HEK293T (cell line): ENCODE data around the gene TMEM41B.
"Not testable (repeated sequence)": the region's sequence is repeated elsewhere in the genome, so short reads cannot be mapped to it uniquely, and the experiment has no call there.

Source experiments
- CTCF ChIA-PET: fragments of 350-600 bp; formaldehyde crosslinking; extraction: SDS; loops from one replicate; lab custom pipeline; 2021; ENCODE audit warnings: antibody characterized with exemption, inconsistent platforms; lab: Yijun Ruan, JAX
- POLR2A ChIA-PET: fragments of 350-600 bp; formaldehyde crosslinking; extraction: SDS; loops from one replicate; lab custom pipeline; 2020; ENCODE audit warnings: antibody characterized with exemption, inconsistent platforms; lab: Yijun Ruan, JAX
- DNase-seq: peaks from one replicate; pipeline ENCODE4 v3.0.0; 2012; ENCODE audit warnings: mixed read lengths; ENCODE audit errors: extremely low spot score
- ARNT ChIP-seq: fragments of 450-650 bp; IDR thresholded peaks from 2 replicates; pipeline ENCODE4 v1.6.1; 2017; ENCODE audit warnings: mild to moderate bottlenecking
- BHLHE40 ChIP-seq: fragments of 450-650 bp; IDR thresholded peaks from 2 replicates; pipeline ENCODE4 v1.6.1; 2016; ENCODE audit warnings: mild to moderate bottlenecking, moderate library complexity, borderline replicate concordance
- CTBP1 ChIP-seq: fragments of 450-650 bp; IDR thresholded peaks from 2 replicates; pipeline ENCODE4 v1.6.1; 2016; ENCODE audit warnings: borderline replicate concordance
- ELF4 ChIP-seq: fragments of 450-650 bp; IDR thresholded peaks from 2 replicates; pipeline ENCODE4 v1.6.1; 2017; ENCODE audit warnings: antibody characterized with exemption
- FOXA1 ChIP-seq: fragments of 450-650 bp; IDR thresholded peaks from 2 replicates; pipeline ENCODE4 v1.6.1; 2016; ENCODE audit warnings: mild to moderate bottlenecking
- FOXK2 ChIP-seq: fragments of 450-650 bp; IDR thresholded peaks from 2 replicates; pipeline ENCODE4 v1.6.1; 2016; ENCODE audit warnings: mild to moderate bottlenecking
- FOXM1 ChIP-seq: fragments of 450-650 bp; IDR thresholded peaks from 2 replicates; pipeline ENCODE4 v1.6.1; 2017; ENCODE audit warnings: mild to moderate bottlenecking, borderline replicate concordance
- HDGF ChIP-seq: fragments of 450-650 bp; IDR thresholded peaks from 2 replicates; pipeline ENCODE4 v1.6.1; 2017; ENCODE audit warnings: antibody characterized with exemption, borderline replicate concordance
- L3MBTL2 ChIP-seq: fragments of 450-650 bp; conservative IDR thresholded peaks from 2 replicates; pipeline ENCODE4 v1.6.1; 2016; ENCODE audit warnings: mild to moderate bottlenecking
- LEF1 ChIP-seq: fragments of 450-650 bp; IDR thresholded peaks from 2 replicates; pipeline ENCODE4 v1.6.1; 2017; ENCODE audit warnings: mild to moderate bottlenecking, borderline replicate concordance
- NFRKB ChIP-seq: fragments of 450-650 bp; IDR thresholded peaks from 2 replicates; pipeline ENCODE4 v1.6.1; 2016; ENCODE audit warnings: mild to moderate bottlenecking, moderate library complexity
- SP1 ChIP-seq: fragments of 450-650 bp; IDR thresholded peaks from 2 replicates; pipeline ENCODE4 v1.6.1; 2017
- SUZ12 ChIP-seq: fragments of 450-650 bp; IDR thresholded peaks from 2 replicates; pipeline ENCODE4 v1.6.1; 2016; ENCODE audit warnings: mild to moderate bottlenecking
- TARDBP ChIP-seq: fragments of 450-650 bp; IDR thresholded peaks from 2 replicates; pipeline ENCODE4 v1.6.1; 2016
- ZNF384 ChIP-seq: fragments of 450-650 bp; IDR thresholded peaks from 2 replicates; pipeline ENCODE4 v1.6.1; 2016
- TF ChIP-seq, protein P1 (sequence below): fragments of 450-650 bp; IDR thresholded peaks from 2 replicates; pipeline ENCODE4 v1.6.1; 2016

Gene TMEM41B, protein sequence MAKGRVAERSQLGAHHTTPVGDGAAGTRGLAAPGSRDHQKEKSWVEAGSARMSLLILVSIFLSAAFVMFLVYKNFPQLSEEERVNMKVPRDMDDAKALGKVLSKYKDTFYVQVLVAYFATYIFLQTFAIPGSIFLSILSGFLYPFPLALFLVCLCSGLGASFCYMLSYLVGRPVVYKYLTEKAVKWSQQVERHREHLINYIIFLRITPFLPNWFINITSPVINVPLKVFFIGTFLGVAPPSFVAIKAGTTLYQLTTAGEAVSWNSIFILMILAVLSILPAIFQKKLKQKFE

DNA sequence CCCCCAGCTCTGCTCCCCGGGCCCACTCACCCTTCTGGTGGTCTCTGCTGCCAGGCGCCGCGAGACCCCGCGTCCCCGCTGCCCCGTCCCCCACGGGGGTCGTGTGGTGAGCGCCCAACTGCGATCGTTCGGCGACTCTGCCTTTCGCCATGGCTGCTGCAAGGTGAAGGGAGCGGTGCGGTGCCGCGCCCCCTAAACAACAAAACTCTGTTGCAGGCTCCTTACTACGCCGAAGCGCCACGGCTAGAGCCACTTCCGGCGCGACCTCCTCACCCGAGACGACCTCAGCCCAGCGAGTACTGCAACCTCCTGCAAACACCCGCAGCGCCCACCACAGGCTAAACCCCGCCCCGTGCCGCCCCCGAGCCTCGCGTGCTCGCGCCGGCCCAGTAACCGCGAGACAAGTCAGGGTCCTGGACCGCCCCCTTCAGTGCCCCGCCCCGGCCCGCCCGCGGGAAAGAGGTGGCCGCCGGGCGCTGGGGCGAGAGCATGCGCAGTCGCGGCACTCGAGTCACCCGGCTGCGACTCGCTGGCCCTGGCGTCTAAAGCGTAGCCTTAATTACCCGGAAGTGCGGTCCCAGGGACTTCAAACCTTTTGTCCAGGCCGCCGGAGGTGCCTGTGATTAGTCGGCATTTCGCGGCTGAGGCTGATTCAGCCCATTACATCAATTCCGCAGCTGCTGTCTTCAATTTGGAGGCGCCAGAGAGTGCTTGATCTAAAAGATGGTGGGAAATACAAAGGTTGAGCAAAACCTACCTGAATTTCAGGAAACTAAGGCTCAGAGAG is at the start of gene TMEM41B:
TMEM41B (minus strand) TSS at position 303 of the 787 bp plus-strand sequence; CDS start at position 151, 152 bp downstream.
- ChIA-PET CTCF (interaction anchor here (0.7 to 1.1 kb wide), 2 partner anchors 28 to 1359 kb away, joined by 4 read pairs; no protein-coding TSS in a partner anchor), POLR2A (interaction anchor here (0.7 to 3.1 kb wide), 9 partner anchors 12 to 990 kb away, joined by 3 to 14 read pairs (median 8); partner anchors contain the start of genes ADM, DENND5A, IPO7 and ZNF143)
- TF ChIP-seq L3MBTL2, result no peak
- 0 out of 2 replicates have a peak, but pooled peaks have one; percentile 81 for TF ChIP-seq HDGF
- no peak for TF ChIP-seq FOXA1
- TF ChIP-seq SP1, result no peak
- no peak for TF ChIP-seq FOXM1
- no peak for TF ChIP-seq FOXK2
- peak; percentile 92 for TF ChIP-seq ELF4
- TF ChIP-seq ARNT, result no peak
- no peak for TF ChIP-seq TARDBP
- no peak for TF ChIP-seq ZNF384
- no peak for TF ChIP-seq BHLHE40
- no peak for TF ChIP-seq SUZ12
- TF ChIP-seq, protein P1, sequence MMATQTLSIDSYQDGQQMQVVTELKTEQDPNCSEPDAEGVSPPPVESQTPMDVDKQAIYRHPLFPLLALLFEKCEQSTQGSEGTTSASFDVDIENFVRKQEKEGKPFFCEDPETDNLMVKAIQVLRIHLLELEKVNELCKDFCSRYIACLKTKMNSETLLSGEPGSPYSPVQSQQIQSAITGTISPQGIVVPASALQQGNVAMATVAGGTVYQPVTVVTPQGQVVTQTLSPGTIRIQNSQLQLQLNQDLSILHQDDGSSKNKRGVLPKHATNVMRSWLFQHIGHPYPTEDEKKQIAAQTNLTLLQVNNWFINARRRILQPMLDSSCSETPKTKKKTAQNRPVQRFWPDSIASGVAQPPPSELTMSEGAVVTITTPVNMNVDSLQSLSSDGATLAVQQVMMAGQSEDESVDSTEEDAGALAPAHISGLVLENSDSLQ, result 0 out of 2 replicates have a peak, but pooled peaks have one; percentile 21
- peak; percentile 99 for DNase-seq

DNA sequence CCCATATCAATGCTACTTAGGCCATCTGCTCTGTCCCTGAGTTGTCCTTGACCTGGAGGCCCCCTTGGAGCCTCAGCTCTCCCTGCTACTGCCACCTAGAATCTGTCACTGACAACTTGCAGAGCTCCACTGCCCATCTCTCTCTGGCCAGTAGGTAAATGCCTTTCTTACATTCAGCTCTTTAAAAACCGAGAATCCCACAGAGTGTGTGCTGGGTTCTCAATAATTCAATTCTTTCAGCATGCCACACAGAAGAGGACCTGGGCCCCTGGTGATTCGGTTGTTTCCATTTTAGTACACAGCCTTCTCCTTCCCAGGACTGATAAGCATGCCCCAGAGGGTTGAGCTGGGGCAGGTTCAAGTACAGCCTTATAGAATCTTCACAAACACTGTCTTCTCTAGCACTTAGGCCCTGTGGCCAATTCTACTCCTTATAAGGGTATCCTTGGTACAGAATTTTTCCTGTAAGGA is 48.0 kb upstream of the TMEM41B start:
- ChIA-PET POLR2A (interaction anchor here (1.4 to 1.8 kb wide), 3 partner anchors 22 to 98 kb away, joined by 5 to 11 read pairs (median 5); partner anchors contain the start of genes DENND5A, IPO7 and ZNF143), CTCF (no interaction called here)
- no peak for TF ChIP-seq SUZ12
- no peak for TF ChIP-seq BHLHE40
- no peak for TF ChIP-seq ARNT
- no peak for TF ChIP-seq FOXM1
- no peak for TF ChIP-seq NFRKB
- no peak for TF ChIP-seq HDGF
- TF ChIP-seq, protein P1, result no peak
- no peak for TF ChIP-seq FOXA1
- TF ChIP-seq CTBP1, result no peak
- TF ChIP-seq FOXK2, result no peak
- no peak for TF ChIP-seq TARDBP
- TF ChIP-seq LEF1, result no peak
- no peak for TF ChIP-seq L3MBTL2
- no peak for TF ChIP-seq SP1
- DNase-seq, result no peak

DNA sequence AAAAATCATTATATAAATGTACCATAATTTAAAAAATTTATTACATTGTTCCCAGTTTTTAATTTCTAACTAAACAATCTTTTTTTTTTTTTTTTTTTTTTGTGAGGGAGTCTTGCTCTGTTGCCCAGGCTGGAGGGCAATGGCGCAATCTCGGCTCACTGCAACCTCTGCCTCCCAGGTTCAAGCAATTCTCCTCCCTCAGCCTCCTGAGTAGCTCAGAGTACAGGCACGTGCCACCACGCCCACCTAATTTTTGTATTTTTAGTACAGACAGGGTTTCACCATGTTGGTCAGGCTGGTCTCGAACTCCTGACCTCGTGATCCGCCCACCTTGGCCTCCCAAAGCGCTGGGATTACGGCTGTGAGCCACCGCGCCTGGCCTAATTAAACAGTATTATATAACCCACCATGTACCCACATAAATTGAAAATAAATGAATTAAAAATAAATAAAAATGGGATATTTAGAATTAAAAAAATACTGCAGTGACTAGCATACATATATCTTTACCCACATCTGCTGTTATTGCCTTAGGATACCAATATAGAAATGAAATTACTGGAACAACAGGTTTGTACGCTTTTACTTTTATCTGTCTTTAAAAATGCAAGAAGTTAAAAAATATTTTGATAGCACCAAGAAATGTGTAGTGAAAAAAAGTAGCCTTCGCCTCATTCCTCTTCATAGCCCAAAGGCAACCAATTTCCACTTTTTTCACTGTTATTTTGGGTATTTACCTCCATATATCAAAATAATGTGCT is 46.6 kb upstream of the TMEM41B start:
- DNase-seq, CTCF ChIA-PET, POLR2A ChIA-PET: not testable (repeated sequence)

DNA sequence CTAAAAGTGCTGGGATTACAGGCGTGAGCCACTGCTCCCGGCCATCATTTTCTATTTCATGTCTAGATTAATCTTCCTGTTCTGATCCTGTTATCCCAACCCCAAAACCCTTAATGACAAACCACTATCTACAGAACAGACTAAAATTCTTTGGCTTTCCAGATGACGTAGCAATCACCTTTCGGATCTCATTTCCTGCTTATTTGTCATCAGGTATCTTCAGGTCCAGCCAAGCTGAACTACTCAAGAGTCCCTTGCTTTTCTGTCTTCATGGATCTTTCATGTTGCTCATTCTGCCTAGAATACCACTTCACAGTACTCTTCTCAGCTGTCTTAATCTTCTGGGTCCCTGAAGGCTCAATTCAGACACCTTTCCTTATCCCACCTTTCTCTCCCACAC is 42.6 kb upstream of the TMEM41B start:
- ChIA-PET CTCF (no interaction called here), POLR2A (no interaction called here)
- DNase-seq, result no peak
- TF ChIP-seq SUZ12 (no peak), BHLHE40 (no peak), ZNF384 (no peak), CTBP1 (no peak), SP1 (no peak), HDGF (no peak), FOXM1 (no peak), L3MBTL2 (no peak), TARDBP (no peak), ELF4 (no peak), FOXA1 (no peak)

DNA sequence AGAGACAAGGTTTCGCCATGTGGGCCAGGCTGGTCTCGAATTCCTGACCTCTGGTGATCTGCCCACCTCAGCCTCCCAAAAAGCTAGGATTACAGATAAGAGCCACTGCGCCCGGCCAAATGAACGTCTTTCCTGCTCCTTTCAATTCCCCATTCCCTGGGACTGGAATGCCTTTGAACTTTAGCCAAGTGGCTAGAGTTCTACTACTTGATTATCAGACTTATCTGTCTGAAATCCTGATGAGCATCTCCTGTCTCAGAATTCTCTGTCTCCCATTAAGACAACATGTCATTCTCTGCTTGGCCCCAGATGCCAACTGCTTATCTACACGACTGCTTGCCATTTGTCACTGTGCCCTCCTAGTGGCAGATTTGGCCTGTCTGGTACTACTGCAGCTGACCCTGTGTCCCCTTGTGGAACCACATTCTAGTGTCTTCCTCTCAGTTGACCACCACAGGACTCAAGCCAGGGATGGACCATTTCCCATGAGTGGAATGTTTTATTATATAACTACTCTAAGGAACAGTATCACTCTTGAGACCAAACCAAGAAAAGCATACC is 37.0 kb upstream of the TMEM41B start:
- POLR2A ChIA-PET, result no interaction called here
- DNase-seq, result no peak
- CTCF ChIA-PET, result interaction anchor here (0.7 kb wide), 1 partner anchor 187 kb away, joined by 3 read pairs; no protein-coding TSS in a partner anchor
- no peak for TF ChIP-seq ZNF384
- no peak for TF ChIP-seq HDGF
- TF ChIP-seq ELF4, result no peak
- no peak for TF ChIP-seq CTBP1
- TF ChIP-seq FOXK2, result no peak
- TF ChIP-seq, protein P1, result no peak
- no peak for TF ChIP-seq SP1
- no peak for TF ChIP-seq L3MBTL2
- no peak for TF ChIP-seq FOXA1
- TF ChIP-seq SUZ12, result no peak

DNA sequence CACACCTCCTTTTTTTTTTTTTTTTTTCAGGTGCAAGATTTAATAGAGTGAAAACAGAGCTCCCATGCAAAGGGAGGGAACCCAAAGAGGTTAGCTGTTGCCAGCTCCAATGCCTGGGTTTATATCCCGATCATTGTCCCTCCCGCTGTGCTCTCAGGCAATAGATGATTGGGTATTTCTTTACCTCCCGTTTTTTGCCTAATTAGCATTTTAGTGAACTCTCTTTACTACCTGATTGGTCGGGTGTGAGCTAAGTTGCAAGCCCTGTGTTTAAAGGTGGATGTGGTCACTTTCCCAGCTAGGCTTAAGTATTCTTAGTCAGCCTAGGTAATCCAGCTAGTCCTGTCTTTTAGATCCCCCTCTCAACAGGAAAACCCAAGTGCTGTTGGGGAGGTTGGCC is 33.4 kb upstream of the TMEM41B start:
- CTCF ChIA-PET, result interaction anchor here (0.6 kb wide), 1 partner anchor 65 kb away, joined by 9 read pairs; no protein-coding TSS in a partner anchor
- not testable (repeated sequence) for DNase-seq
- POLR2A ChIA-PET, result interaction anchor here (1.4 kb wide), 1 partner anchor 17 kb away, joined by 4 read pairs; no protein-coding TSS in a partner anchor
